Measurements from ENCODE around the gene CCDC85C. TPM values are rescaled to one million over a fixed set of nuclear protein-coding genes. Genes with fewer than 3 reads are reported as not detected.

The CCDC85C gene
- total and polyA plus RNA-seq, 2 of the 4 experiments (the other 2 are of a cell fraction), result 16.0 to 19.0 TPM

GRCh38 chr14:99538275-99538674, 65.7 kb downstream of the CCDC85C start:
- Histone ChIP-seq H3K27ac (ENCODE audit: insufficient read depth, low read length) (peak overlapping the region; percentile 88; the same call in 1 of the 2 replicates), H4K8ac (ENCODE audit: low read depth in 2 of 2, low read length in 2 of 2) (peak overlapping the region; percentile 84 to 97; a peak in 3 of 4 replicates), H4K20me1 (ENCODE audit: insufficient read depth, low read length) (peaks cover 20% of the 10 kb centered on the region), H2BK120ac (ENCODE audit: low read depth, low read length) (peak overlapping the region; percentile 97), H2AFZ (replicated peaks; ENCODE audit: low read length, poor library complexity) (peak overlapping the region; percentile 91), H2AK9ac (replicated peaks; ENCODE audit: low read depth, low read length, poor library complexity) (peak overlapping the region; percentile 97), H4K5ac (ENCODE audit: low read depth, low read length) (peak overlapping the region; percentile 92), H3K4me2 (ENCODE audit: low read depth, low read length) (no peak overlapping the region), H3K27me3 (ENCODE audit: control insufficient read depth, insufficient read depth, low read length) (no peaks in the 10 kb centered on the region), H2AK5ac (ENCODE audit: low read depth, low read length) (peak overlapping the region; percentile 100), H2BK15ac (ENCODE audit: low read depth, low read length) (peak overlapping the region; percentile 95; the same call in 2 of the 3 replicates), H3K36me3 (ENCODE audit: control insufficient read depth, insufficient read depth, low read length) (no peaks in the 10 kb centered on the region), H3K56ac (ENCODE audit: extremely low read depth, insufficient read depth, low read length) (no peak overlapping the region), H3K9ac (ENCODE audit: low read depth, low read length) (no peak overlapping the region), H3K14ac (replicated peaks; ENCODE audit: low read depth, low read length) (peak overlapping the region; percentile 77), H3K4ac (ENCODE audit: low read depth, low read length) (peak overlapping the region; percentile 99), H3K18ac (ENCODE audit: low read depth, low read length) (peak overlapping the region; percentile 95), H3K23ac (ENCODE audit: low read depth, low read length) (peak overlapping the region; percentile 58; the same call in 1 of the 2 replicates), H3K79me1 (ENCODE audit: low read depth in 1 of 2, low read length in 2 of 2) (peaks cover 40 to 79% of the 10 kb centered on the region in 2 experiments), H2BK20ac (ENCODE audit: low read depth, low read length) (peak overlapping the region; percentile 95), H3K4me3 (ENCODE audit: insufficient read depth, low read depth, low read length) (no peak overlapping the region), H3K9me1 (ENCODE audit: insufficient read depth, low read length) (peaks cover 23% of the 10 kb centered on the region), H2BK5ac (ENCODE audit: low read depth, low read length, poor library complexity, severe bottlenecking) (peak overlapping the region; percentile 94), H3K9me3 (ENCODE audit: control insufficient read depth, insufficient read depth, low read length) (no peaks in the 10 kb centered on the region), H3K4me1 (ENCODE audit: control insufficient read depth, insufficient read depth, low read length) (peaks cover 25% of the 10 kb centered on the region), H4K91ac (ENCODE audit: insufficient read depth, low read depth, low read length) (peak overlapping the region; percentile 96)
- BruUV-seq (replicated peaks), result no TSS peak
- POLR2A ChIA-PET (ENCODE audit: unreplicated experiment), result no interaction called here
- dilution Hi-C loops (cut with HindIII; ENCODE audit: low sequenced_read_pairs, unreplicated experiment), result no loop called here
- DNase-seq (peak; percentile 25), ATAC-seq (ENCODE audit: low read depth) (peak; percentile 12)
- WGBS, 2 experiments (ENCODE audit: extremely low coverage in 2 of 2, insufficient read length in 1 of 2), result 80% methylated on average over 1 of the region's 9 CpGs; no CpG with 5 or more reads in 1 of the 2 experiments
- intact Hi-C loops (cut with micrococcal nuclease), result no loop called here
- TF ChIP-seq USF2 (IDR thresholded peaks at IDR 0.05; ENCODE audit: low read depth, low read length) (no peak), FOS (IDR thresholded peaks at IDR 0.05; ENCODE audit: low read depth, low read length) (no peak), CTCF (conservative IDR thresholded peaks at IDR 0.05; ENCODE audit: low read depth, low read length) (0 out of 2 replicates have a peak, but pooled peaks have one; percentile 14)
- CTCF ChIA-PET, result no interaction called here
- in situ Hi-C loops (cut with MboI; ENCODE audit: low sequenced_read_pairs), result no loop called here
